IMR-90 (cell line): ENCODE data around the gene TTC19. TPM values are rescaled to one million over a fixed set of nuclear protein-coding genes. Genes with fewer than 3 reads are reported as not detected.

Experiments
- ATAC-seq: fragments of 200-7000 bp; cut with Tn5 transposase; 2 replicates; pipeline ENCODE4 v1.9.1; 2020; ENCODE audit warnings: low read depth, mild to moderate bottlenecking, moderate library complexity
- BruUV-seq: library from RNA; stranded (reverse); fragments of 400-500 nt; replicated peaks from 2 replicates; lab custom pipeline; 2021; lab: Mats Ljungman, UMichigan
- CTCF ChIA-PET: fragments of 300-600 bp; formaldehyde crosslinking; extraction: SDS; loops from one replicate; lab custom pipeline; 2021; ENCODE audit warnings: antibody characterized with exemption; lab: Yijun Ruan, JAX
- POLR2A ChIA-PET: fragments of 300-600 bp; sonication (Branson Sonifier 250); formaldehyde crosslinking; loops from one replicate; lab custom pipeline; 2022; ENCODE audit warnings: antibody characterized with exemption; ENCODE audit not compliant: unreplicated experiment; lab: Charles Lee
- DNase-seq: peaks from one replicate; pipeline ENCODE4 v3.0.0; 2013
- H2AFZ ChIP-seq: replicated peaks from 2 replicates; pipeline ENCODE3; 2013; ENCODE audit warnings: low read length, mild to moderate bottlenecking; ENCODE audit not compliant: poor library complexity
- H2AK5ac ChIP-seq: 2 replicates; pipeline ENCODE4 v1.6.1; 2013; ENCODE audit warnings: low read depth, low read length, inconsistent platforms
- H2AK9ac ChIP-seq: replicated peaks from 2 replicates; pipeline ENCODE3; 2013; ENCODE audit warnings: mild to moderate bottlenecking, low read depth, low read length, moderate library complexity; ENCODE audit not compliant: poor library complexity
- H2BK120ac ChIP-seq: 2 replicates; pipeline ENCODE4 v1.6.1; 2013; ENCODE audit warnings: low read depth, low read length, inconsistent platforms
- H2BK15ac ChIP-seq: 3 replicates; pipeline ENCODE4 v1.6.1; 2013; ENCODE audit warnings: low read depth, low read length, inconsistent platforms
- H2BK20ac ChIP-seq: 2 replicates; pipeline ENCODE4 v1.6.1; 2013; ENCODE audit warnings: low read depth, mild to moderate bottlenecking, inconsistent platforms, low read length, moderate library complexity
- H2BK5ac ChIP-seq: 2 replicates; pipeline ENCODE4 v1.6.1; 2013; ENCODE audit warnings: mild to moderate bottlenecking, low read depth, low read length, inconsistent platforms; ENCODE audit not compliant: poor library complexity, severe bottlenecking
- H3K14ac ChIP-seq: replicated peaks from 2 replicates; pipeline ENCODE4 v1.6.1; 2013; ENCODE audit warnings: low read depth, low read length, inconsistent platforms
- H3K18ac ChIP-seq: 2 replicates; pipeline ENCODE4 v1.6.1; 2013; ENCODE audit warnings: low read depth, low read length, control low read depth
- H3K23ac ChIP-seq: 2 replicates; pipeline ENCODE4 v1.6.1; 2013; ENCODE audit warnings: low read depth, low read length, inconsistent platforms
- H3K27ac ChIP-seq: 2 replicates; pipeline ENCODE4 v1.5.1; 2013; ENCODE audit warnings: mild to moderate bottlenecking, control low read depth, low read length; ENCODE audit not compliant: insufficient read depth
- H3K27me3 ChIP-seq: 2 replicates; pipeline ENCODE4 v1.6.1; 2013; ENCODE audit warnings: low read length; ENCODE audit not compliant: control insufficient read depth, insufficient read depth
- H3K36me3 ChIP-seq: 2 replicates; pipeline ENCODE4 v1.6.1; 2013; ENCODE audit warnings: low read length, mixed read lengths; ENCODE audit not compliant: control insufficient read depth, insufficient read depth
- H3K4ac ChIP-seq: 2 replicates; pipeline ENCODE4 v1.6.1; 2013; ENCODE audit warnings: low read depth, low read length, inconsistent platforms
- H3K4me1 ChIP-seq: 2 replicates; pipeline ENCODE4 v1.6.1; 2013; ENCODE audit warnings: low read length, mixed read lengths; ENCODE audit not compliant: control insufficient read depth, insufficient read depth
- H3K4me2 ChIP-seq: 2 replicates; pipeline ENCODE4 v1.6.1; 2013; ENCODE audit warnings: low read depth, mild to moderate bottlenecking, control low read depth, low read length, moderate library complexity
- H3K4me3 ChIP-seq: 2 replicates; pipeline ENCODE4 v1.5.1; 2013; ENCODE audit warnings: low read depth, mild to moderate bottlenecking, control low read depth, low read length, moderate library complexity; ENCODE audit not compliant: insufficient read depth
- H3K56ac ChIP-seq: 2 replicates; pipeline ENCODE4 v1.6.1; 2013; ENCODE audit warnings: low read length, inconsistent platforms; ENCODE audit not compliant: insufficient read depth; ENCODE audit errors: extremely low read depth
- H3K79me1 ChIP-seq, 2 experiments: 2 replicates each; pipeline ENCODE4 v1.6.1; 2013; ENCODE audit warnings: low read length in 2 of 2, inconsistent platforms in 1 of 2, low read depth in 1 of 2
- H3K9ac ChIP-seq: 2 replicates; pipeline ENCODE4 v1.6.1; 2013; ENCODE audit warnings: low read depth, low read length, control low read depth
- H3K9me1 ChIP-seq: 2 replicates; pipeline ENCODE4 v1.6.1; 2013; ENCODE audit warnings: low read length, inconsistent platforms; ENCODE audit not compliant: insufficient read depth
- H3K9me3 ChIP-seq: 2 replicates; pipeline ENCODE4 v1.6.1; 2013; ENCODE audit warnings: low read length; ENCODE audit not compliant: control insufficient read depth, insufficient read depth
- H4K20me1 ChIP-seq: 2 replicates; pipeline ENCODE4 v1.6.1; 2013; ENCODE audit warnings: low read length, inconsistent platforms; ENCODE audit not compliant: insufficient read depth
- H4K5ac ChIP-seq: 2 replicates; pipeline ENCODE4 v1.6.1; 2013; ENCODE audit warnings: mild to moderate bottlenecking, low read depth, low read length, control low read depth
- H4K8ac ChIP-seq, 2 experiments: 2 replicates each; pipeline ENCODE4 v1.6.1; 2013; ENCODE audit warnings: low read depth in 2 of 2, low read length in 2 of 2, control low read depth in 1 of 2, inconsistent platforms in 1 of 2
- H4K91ac ChIP-seq: 2 replicates; pipeline ENCODE4 v1.6.1; 2013; ENCODE audit warnings: low read depth, low read length, inconsistent platforms; ENCODE audit not compliant: insufficient read depth
- BHLHE40 ChIP-seq: fragments of 150-350 bp; IDR thresholded peaks from 2 replicates; pipeline ENCODE4 v1.6.1; 2016; ENCODE audit warnings: mild to moderate bottlenecking, low read depth, low read length
- CEBPB ChIP-seq: IDR thresholded peaks from 2 replicates; pipeline ENCODE4 v1.6.1; 2012; ENCODE audit warnings: low read depth, low read length, improper control_type of control experiment
- CHD1 ChIP-seq: IDR thresholded peaks from 2 replicates; pipeline ENCODE4 v1.6.1; 2012; ENCODE audit warnings: low read depth, low read length, improper control_type of control experiment
- ELK1 ChIP-seq: fragments of 150-350 bp; IDR thresholded peaks from 2 replicates; pipeline ENCODE4 v1.6.1; 2016; ENCODE audit warnings: low read depth, mild to moderate bottlenecking, low read length, moderate library complexity, borderline replicate concordance
- FOS ChIP-seq: fragments of 150-350 bp; IDR thresholded peaks from 2 replicates; pipeline ENCODE4 v1.6.1; 2016; ENCODE audit warnings: low read depth, low read length
- MAFK ChIP-seq: IDR thresholded peaks from 2 replicates; pipeline ENCODE4 v1.6.1; 2012; ENCODE audit warnings: low read depth, low read length, improper control_type of control experiment
- MAZ ChIP-seq: IDR thresholded peaks from 2 replicates; pipeline ENCODE4 v1.6.1; 2012; ENCODE audit warnings: low read depth, mild to moderate bottlenecking, low read length, improper control_type of control experiment, moderate library complexity, borderline replicate concordance
- POLR2A ChIP-seq: IDR thresholded peaks from 2 replicates; pipeline ENCODE4 v1.6.1; 2012; ENCODE audit warnings: mild to moderate bottlenecking, low read depth, low read length
- RCOR1 ChIP-seq: IDR thresholded peaks from 2 replicates; pipeline ENCODE4 v1.6.1; 2012; ENCODE audit warnings: mild to moderate bottlenecking, low read length, improper control_type of control experiment; ENCODE audit not compliant: insufficient replicate concordance
- RFX5 ChIP-seq: IDR thresholded peaks from 2 replicates; pipeline ENCODE4 v1.8.0; 2012; ENCODE audit warnings: low read depth, mild to moderate bottlenecking, low read length, moderate library complexity
- SMC3 ChIP-seq: fragments of 150-350 bp; IDR thresholded peaks from 2 replicates; pipeline ENCODE4 v1.6.1; 2016; ENCODE audit warnings: low read depth, mild to moderate bottlenecking, antibody characterized with exemption, low read length, moderate library complexity
- WGBS, 2 experiments: methylation state at CpG; one replicate each; pipeline versions ENCODE4 v1.1.5 to v1.1.7; 2013; ENCODE audit warnings: missing lambda C conversion rate in 2 of 2; ENCODE audit not compliant: insufficient read length in 1 of 2; ENCODE audit errors: extremely low coverage in 2 of 2; 5-methylcytosine and 5-hydroxymethylcytosine counted together
- dilution Hi-C: fragments of 300-500 bp; cut with HindIII; formaldehyde crosslinking; loops from one replicate; pipeline ENCODE4 v1.14.3; 2018; ENCODE audit warnings: low sequenced_read_pairs; ENCODE audit not compliant: unreplicated experiment
- in situ Hi-C: fragments of 300-500 bp; cut with MboI; formaldehyde crosslinking; loops from 3 replicates; pipeline ENCODE4 v1.14.3; 2019; ENCODE audit warnings: low sequenced_read_pairs, inconsistent platforms, mixed read lengths
- intact Hi-C: fragments of 100-400 bp; cut with micrococcal nuclease; formaldehyde crosslinking; loops from 2 replicates; pipeline ENCODE4 v1.10.0; 2022
- polyA plus RNA-seq, 3 experiments: library from polyadenylated mRNA; depleted of rRNA; stranded (reverse); fragments of >200 nt; gene quantifications; 2 replicates each; pipeline ENCODE4 v1.2.3, GENCODE V29; 2012; ENCODE audit warnings: low replicate concordance in 1 of 3
- total RNA-seq: library from RNA; depleted of rRNA; stranded (reverse); fragments of >200 nt; gene quantifications from 2 replicates; pipeline ENCODE4 v1.2.3, GENCODE V29; 2012
- TF ChIP-seq, protein P1 (sequence below): conservative IDR thresholded peaks from 2 replicates; pipeline ENCODE4 v1.5.1; 2012; ENCODE audit warnings: mild to moderate bottlenecking, low read depth, low read length, improper control_type of control experiment

The TTC19 gene
- total and polyA plus RNA-seq, 2 of the 4 experiments (the other 2 are of a cell fraction), result 8.3 to 12.9 TPM

- Histone ChIP-seq H3K4me1 (no peaks in the 10 kb centered on the region), H4K20me1 (no peaks in the 10 kb centered on the region), H2BK5ac (no peak overlapping the region), H3K18ac (no peak overlapping the region), H3K14ac (no peak overlapping the region), H3K9ac (no peak overlapping the region), H2BK120ac (no peak overlapping the region), H3K4ac (no peak overlapping the region), H3K4me2 (no peak overlapping the region), H2BK15ac (no peak overlapping the region), H3K9me1 (peaks cover 2% of the 10 kb centered on the region; the same call in 1 of the 2 replicates), H4K91ac (no peak overlapping the region), H3K36me3 (peaks cover 44% of the 10 kb centered on the region), H4K8ac (no peak overlapping the region), H3K27me3 (no peaks in the 10 kb centered on the region), H3K27ac (no peak overlapping the region), H3K9me3 (no peaks in the 10 kb centered on the region), H3K23ac (no peak overlapping the region), H4K5ac (no peak overlapping the region), H2AK5ac (no peak overlapping the region), H3K4me3 (no peak overlapping the region), H2BK20ac (no peak overlapping the region), H2AK9ac (no peak overlapping the region), H3K79me1 (peaks cover 14 to 37% of the 10 kb centered on the region in 2 experiments), H2AFZ (no peak overlapping the region), H3K56ac (no peak overlapping the region)
- 90 to 100% methylated on average over 3 to 4 of the region's 4 CpGs for WGBS, 2 experiments
- DNase-seq (no peak), ATAC-seq (no peak)
- dilution Hi-C loops (no loop called here), intact Hi-C loops (no loop called here), in situ Hi-C loops (no loop called here)
- ChIA-PET CTCF (no interaction called here), POLR2A (no interaction called here)
- BruUV-seq, result no TSS peak
- TF ChIP-seq, protein P1, sequence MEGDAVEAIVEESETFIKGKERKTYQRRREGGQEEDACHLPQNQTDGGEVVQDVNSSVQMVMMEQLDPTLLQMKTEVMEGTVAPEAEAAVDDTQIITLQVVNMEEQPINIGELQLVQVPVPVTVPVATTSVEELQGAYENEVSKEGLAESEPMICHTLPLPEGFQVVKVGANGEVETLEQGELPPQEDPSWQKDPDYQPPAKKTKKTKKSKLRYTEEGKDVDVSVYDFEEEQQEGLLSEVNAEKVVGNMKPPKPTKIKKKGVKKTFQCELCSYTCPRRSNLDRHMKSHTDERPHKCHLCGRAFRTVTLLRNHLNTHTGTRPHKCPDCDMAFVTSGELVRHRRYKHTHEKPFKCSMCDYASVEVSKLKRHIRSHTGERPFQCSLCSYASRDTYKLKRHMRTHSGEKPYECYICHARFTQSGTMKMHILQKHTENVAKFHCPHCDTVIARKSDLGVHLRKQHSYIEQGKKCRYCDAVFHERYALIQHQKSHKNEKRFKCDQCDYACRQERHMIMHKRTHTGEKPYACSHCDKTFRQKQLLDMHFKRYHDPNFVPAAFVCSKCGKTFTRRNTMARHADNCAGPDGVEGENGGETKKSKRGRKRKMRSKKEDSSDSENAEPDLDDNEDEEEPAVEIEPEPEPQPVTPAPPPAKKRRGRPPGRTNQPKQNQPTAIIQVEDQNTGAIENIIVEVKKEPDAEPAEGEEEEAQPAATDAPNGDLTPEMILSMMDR, result no peak
- no peak for TF ChIP-seq SMC3
- no peak for TF ChIP-seq ELK1
- no peak for TF ChIP-seq RCOR1
- TF ChIP-seq CEBPB, result no peak
- no peak for TF ChIP-seq FOS
- no peak for TF ChIP-seq MAFK
- TF ChIP-seq MAZ, result no peak
- TF ChIP-seq RFX5, result no peak
- TF ChIP-seq POLR2A, result no peak
- TF ChIP-seq BHLHE40, result no peak
- TF ChIP-seq CHD1, result no peak
These were observed 74.2 kb downstream of the TTC19 start for GRCh38 chr17:16073845-16074244.
